ENCODE results near the gene FREM2. TPM values are rescaled to one million over a fixed set of nuclear protein-coding genes. Genes with fewer than 3 reads are reported as not detected.

Gene FREM2
- total and polyA plus RNA-seq, 2 donors (not counting 3 experiments of a cell fraction or from before 2014, with no cell fraction given): under 0.01 TPM; not detected in 1

GRCh38 chr13:38667526-38668109, 19.3 kb upstream of the FREM2 start:
- no peaks in the 10 kb centered on the region for H3K9me1 ChIP-seq (replicated peaks; ENCODE audit: control insufficient read depth, extremely low read depth, insufficient read depth, low read length)
- no TSS peak for BruUV-seq (replicated peaks)
- H3K4me2 ChIP-seq (ENCODE audit: insufficient read depth, low read length): no peak overlapping the region
- no peak overlapping the region for H3K4me3 ChIP-seq (replicated peaks in 1 of 3; ENCODE audit: insufficient read depth in 1 of 3, low read depth in 1 of 3, low read length in 3 of 3)
- H3K27ac ChIP-seq (ENCODE audit: insufficient read depth, low read depth, low read length): no peak overlapping the region
- H3K27me3 ChIP-seq (ENCODE audit: control insufficient read depth in 2 of 2, insufficient read depth in 2 of 2, low read length in 2 of 2): no peaks in the 10 kb centered on the region
- no peaks in the 10 kb centered on the region for H3K4me1 ChIP-seq (ENCODE audit: control insufficient read depth, extremely low read depth, insufficient read depth, low read length)
- CTCF ChIA-PET: no interaction called here
- POLR2A ChIA-PET: no interaction called here
- DNase-seq (ENCODE audit: low read depth, low spot score) (no peak), FAIRE-seq (no peak)
- H3K9ac ChIP-seq (replicated peaks; ENCODE audit: extremely low read depth, insufficient read depth, low read length): no peak overlapping the region
- no peak overlapping the region for H2AFZ ChIP-seq (ENCODE audit: low read depth, low read length)
- H4K20me1 ChIP-seq (replicated peaks; ENCODE audit: control insufficient read depth, extremely low read depth, insufficient read depth, low read length): no peaks in the 10 kb centered on the region
- no peaks in the 10 kb centered on the region for H3K9me3 ChIP-seq (replicated peaks; ENCODE audit: control insufficient read depth, insufficient read depth, low read length)
- no peaks in the 10 kb centered on the region for H3K36me3 ChIP-seq (ENCODE audit: control insufficient read depth in 2 of 2, extremely low read depth in 1 of 2, insufficient read depth in 2 of 2, low read length in 2 of 2)
- intact Hi-C loops (cut with micrococcal nuclease): no loop called here
- H3K79me2 ChIP-seq (ENCODE audit: control insufficient read depth, insufficient read depth, low read length): no peaks in the 10 kb centered on the region
- dilution Hi-C loops (cut with MboI; ENCODE audit: extremely low pct_ligation_motif_present, low sequenced_read_pairs): no loop called here
- TF ChIP-seq MAX (IDR thresholded peaks at IDR 0.05; ENCODE audit: insufficient read depth, insufficient read length) (no peak), CTCF (IDR thresholded peaks at IDR 0.05; ENCODE audit: extremely low read depth in 1 of 2, insufficient read depth in 1 of 2, low read depth in 1 of 2, low read length in 2 of 2) (no peak), GATA2 (IDR thresholded peaks at IDR 0.05; ENCODE audit: insufficient read depth, insufficient read length, low read depth, low read length) (no peak), JUN (IDR thresholded peaks at IDR 0.05; ENCODE audit: borderline replicate concordance, insufficient read depth, insufficient read length, low read depth) (no peak), POLR2AphosphoS5 (IDR thresholded peaks at IDR 0.05; ENCODE audit: insufficient read depth, low read depth, low read length) (no peak), EZH2 (IDR thresholded peaks at IDR 0.05; ENCODE audit: borderline replicate concordance, low read depth, low read length, severe bottlenecking) (no peak), FOS (IDR thresholded peaks at IDR 0.05; ENCODE audit: borderline replicate concordance, insufficient read depth, low read length) (no peak), MYC (IDR thresholded peaks at IDR 0.05; ENCODE audit: low read depth, low read length) (no peak), POLR2A (IDR thresholded peaks at IDR 0.05; ENCODE audit: low read depth, low read length) (no peak)

Measured in endothelial cell of umbilical vein (primary cell).